Measurements from ENCODE around the gene APOL5.
"Not testable (repeated sequence)": the region's sequence is repeated elsewhere in the genome, so short reads cannot be mapped to it uniquely, and the experiment has no call there.

DNA sequence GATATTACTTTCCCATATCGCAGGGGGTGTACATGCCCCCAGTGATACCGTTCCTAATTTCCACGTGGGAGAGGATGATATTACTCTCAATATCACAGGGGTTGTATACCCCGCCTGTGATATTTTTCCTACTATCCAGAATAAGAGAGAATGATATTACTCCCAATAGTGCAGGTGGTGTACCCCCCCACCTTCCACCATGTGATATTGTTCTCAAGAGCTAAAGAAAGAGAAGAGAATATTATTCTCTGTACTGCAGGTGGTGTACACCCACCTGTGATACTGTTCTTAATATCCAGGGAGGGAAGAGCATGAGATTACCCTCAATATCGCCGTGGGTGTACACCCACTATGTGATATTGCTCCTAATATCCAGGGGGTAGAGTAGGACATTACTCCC lies 17.8 kb upstream of the APOL5 start:
- TF ChIP-seq, protein P1, sequence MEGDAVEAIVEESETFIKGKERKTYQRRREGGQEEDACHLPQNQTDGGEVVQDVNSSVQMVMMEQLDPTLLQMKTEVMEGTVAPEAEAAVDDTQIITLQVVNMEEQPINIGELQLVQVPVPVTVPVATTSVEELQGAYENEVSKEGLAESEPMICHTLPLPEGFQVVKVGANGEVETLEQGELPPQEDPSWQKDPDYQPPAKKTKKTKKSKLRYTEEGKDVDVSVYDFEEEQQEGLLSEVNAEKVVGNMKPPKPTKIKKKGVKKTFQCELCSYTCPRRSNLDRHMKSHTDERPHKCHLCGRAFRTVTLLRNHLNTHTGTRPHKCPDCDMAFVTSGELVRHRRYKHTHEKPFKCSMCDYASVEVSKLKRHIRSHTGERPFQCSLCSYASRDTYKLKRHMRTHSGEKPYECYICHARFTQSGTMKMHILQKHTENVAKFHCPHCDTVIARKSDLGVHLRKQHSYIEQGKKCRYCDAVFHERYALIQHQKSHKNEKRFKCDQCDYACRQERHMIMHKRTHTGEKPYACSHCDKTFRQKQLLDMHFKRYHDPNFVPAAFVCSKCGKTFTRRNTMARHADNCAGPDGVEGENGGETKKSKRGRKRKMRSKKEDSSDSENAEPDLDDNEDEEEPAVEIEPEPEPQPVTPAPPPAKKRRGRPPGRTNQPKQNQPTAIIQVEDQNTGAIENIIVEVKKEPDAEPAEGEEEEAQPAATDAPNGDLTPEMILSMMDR (IDR thresholded peaks at IDR 0.05; ENCODE audit: insufficient read depth, low read length) = not testable (repeated sequence)
- TF ChIP-seq GABPA (IDR thresholded peaks at IDR 0.05; ENCODE audit: low read depth); POLR2AphosphoS5 (IDR thresholded peaks at IDR 0.05; ENCODE audit: low read depth); REST (IDR thresholded peaks at IDR 0.05; ENCODE audit: insufficient replicate concordance, low read depth); SPI1 (IDR thresholded peaks at IDR 0.05; ENCODE audit: borderline replicate concordance, low read depth): not testable (repeated sequence)

Data from HL-60 (cell line).